RWPE1 (cell line): ENCODE measurements around the gene SV2C.

Source experiments
- CTCF ChIA-PET: fragments of 350-600 bp; sonication (Branson Sonifier 250); formaldehyde crosslinking; extraction: SDS; loops from one replicate; lab custom pipeline; 2021; lab: Yijun Ruan, JAX
- POLR2A ChIA-PET: fragments of 400-600 bp; formaldehyde crosslinking; extraction: SDS; loops from one replicate; lab custom pipeline; 2020; ENCODE audit warnings: antibody characterized with exemption; ENCODE audit not compliant: low non-redundant PET; lab: Yijun Ruan, JAX
- DNase-seq: peaks from one replicate; pipeline ENCODE4 v3.0.0; 2012; ENCODE audit warnings: low spot score
- H3K27ac ChIP-seq: fragments of 450-650 bp; 2 replicates; pipeline ENCODE4 v1.5.1; 2017
- TF ChIP-seq, protein P1 (sequence below): fragments of 450-650 bp; conservative IDR thresholded peaks from 2 replicates; pipeline ENCODE4 v1.5.1; 2017; ENCODE audit warnings: low read depth, mild to moderate bottlenecking

The SV2C gene

DNA sequence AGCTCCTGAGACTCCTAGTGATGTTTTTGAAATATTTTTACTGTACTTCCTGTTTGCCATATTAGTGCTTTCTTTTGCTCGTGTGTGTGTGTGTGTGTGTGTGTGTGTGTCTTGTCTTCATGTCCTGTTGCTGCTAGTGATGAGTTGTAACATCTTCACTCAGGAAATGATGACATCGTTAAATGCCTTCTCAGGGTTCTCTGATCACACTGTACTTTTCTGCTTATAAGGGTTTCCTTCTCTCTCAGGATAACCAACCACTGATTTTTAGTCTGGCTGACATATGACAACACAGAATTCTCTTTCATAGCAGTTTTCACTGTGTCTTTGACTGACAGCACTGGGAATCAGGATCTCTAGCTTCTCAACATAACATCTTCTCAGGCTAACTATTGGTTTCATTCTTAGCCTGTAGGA is 16.1 kb downstream of the SV2C start:
- CTCF ChIA-PET, result no interaction called here
- DNase-seq, result no peak
- no peak overlapping the region for H3K27ac ChIP-seq
- TF ChIP-seq, protein P1, sequence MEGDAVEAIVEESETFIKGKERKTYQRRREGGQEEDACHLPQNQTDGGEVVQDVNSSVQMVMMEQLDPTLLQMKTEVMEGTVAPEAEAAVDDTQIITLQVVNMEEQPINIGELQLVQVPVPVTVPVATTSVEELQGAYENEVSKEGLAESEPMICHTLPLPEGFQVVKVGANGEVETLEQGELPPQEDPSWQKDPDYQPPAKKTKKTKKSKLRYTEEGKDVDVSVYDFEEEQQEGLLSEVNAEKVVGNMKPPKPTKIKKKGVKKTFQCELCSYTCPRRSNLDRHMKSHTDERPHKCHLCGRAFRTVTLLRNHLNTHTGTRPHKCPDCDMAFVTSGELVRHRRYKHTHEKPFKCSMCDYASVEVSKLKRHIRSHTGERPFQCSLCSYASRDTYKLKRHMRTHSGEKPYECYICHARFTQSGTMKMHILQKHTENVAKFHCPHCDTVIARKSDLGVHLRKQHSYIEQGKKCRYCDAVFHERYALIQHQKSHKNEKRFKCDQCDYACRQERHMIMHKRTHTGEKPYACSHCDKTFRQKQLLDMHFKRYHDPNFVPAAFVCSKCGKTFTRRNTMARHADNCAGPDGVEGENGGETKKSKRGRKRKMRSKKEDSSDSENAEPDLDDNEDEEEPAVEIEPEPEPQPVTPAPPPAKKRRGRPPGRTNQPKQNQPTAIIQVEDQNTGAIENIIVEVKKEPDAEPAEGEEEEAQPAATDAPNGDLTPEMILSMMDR, result no peak
- POLR2A ChIA-PET, result no interaction called here

GRCh38 chr5:76099756-76100155 is 16.6 kb downstream of the SV2C start:
- TF ChIP-seq, protein P1, result no peak
- DNase-seq, result no peak
- POLR2A ChIA-PET, result no interaction called here
- CTCF ChIA-PET, result no interaction called here
- H3K27ac ChIP-seq, result no peak overlapping the region

DNA sequence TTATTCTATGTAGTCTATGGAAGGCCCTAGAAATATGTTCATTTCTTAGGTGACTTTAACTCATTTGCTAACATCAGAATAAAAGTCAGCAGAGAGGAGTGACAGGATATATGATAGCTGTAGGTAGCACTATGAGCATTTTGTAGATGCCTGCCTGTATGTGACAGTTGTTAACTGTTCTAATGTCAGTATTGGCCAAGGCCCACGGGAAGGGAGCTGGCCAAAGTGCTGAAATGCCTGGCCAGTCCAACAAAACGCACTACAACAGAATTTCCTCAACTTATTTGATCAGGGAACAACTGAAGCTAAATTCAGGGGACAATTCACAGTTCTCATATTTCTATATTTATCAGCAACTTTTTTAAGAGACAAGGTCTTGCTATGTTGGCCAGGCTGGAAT is 20.8 kb downstream of the SV2C start:
- CTCF ChIA-PET, result no interaction called here
- TF ChIP-seq, protein P1, result no peak
- POLR2A ChIA-PET, result no interaction called here
- no peak overlapping the region for H3K27ac ChIP-seq
- peak; percentile 41 for DNase-seq

GRCh38 chr5:76106149-76106548 is 23.0 kb downstream of the SV2C start:
- TF ChIP-seq, protein P1, result no peak
- ChIA-PET POLR2A (no interaction called here), CTCF (interaction anchor here (0.7 kb wide), 1 partner anchor 1524 kb away, joined by 4 read pairs; no protein-coding TSS in a partner anchor)
- no peak for DNase-seq
- no peak overlapping the region for H3K27ac ChIP-seq

DNA sequence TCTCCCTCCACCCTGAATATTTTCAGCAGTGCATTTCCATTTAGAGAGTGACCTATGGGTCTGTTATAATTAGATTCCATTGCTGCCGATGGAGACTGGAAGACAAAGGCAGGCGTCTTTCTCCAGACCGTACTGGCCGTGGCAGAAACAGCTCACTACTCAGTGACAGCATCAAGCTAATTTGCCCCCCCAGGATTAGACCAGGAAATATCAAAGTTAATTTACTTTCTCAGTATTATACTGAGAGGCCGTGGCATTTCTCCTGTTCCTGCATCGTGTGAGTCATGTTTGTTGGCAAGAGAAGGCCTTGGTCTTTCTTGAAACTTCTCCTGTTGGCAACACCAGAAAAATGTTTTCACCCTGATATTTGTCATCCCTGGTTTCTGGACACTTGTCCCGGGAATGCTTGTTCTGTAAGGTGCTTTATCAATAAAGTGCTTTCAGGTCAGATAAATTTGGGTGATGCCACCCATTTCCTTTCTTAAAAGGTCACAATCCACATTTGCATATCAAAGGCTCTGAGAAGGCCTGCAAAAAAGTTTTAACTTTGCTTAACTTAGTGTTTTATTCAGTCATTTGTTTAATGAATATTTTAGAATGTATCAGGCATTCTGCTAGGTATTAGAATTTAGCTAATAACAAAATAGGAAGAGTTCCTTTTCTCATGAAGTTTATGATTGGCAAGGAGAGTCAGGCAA is 28.4 kb downstream of the SV2C start:
- ChIA-PET POLR2A (no interaction called here), CTCF (no interaction called here)
- H3K27ac ChIP-seq, result no peak overlapping the region
- TF ChIP-seq, protein P1, result no peak
- DNase-seq, result no peak

DNA sequence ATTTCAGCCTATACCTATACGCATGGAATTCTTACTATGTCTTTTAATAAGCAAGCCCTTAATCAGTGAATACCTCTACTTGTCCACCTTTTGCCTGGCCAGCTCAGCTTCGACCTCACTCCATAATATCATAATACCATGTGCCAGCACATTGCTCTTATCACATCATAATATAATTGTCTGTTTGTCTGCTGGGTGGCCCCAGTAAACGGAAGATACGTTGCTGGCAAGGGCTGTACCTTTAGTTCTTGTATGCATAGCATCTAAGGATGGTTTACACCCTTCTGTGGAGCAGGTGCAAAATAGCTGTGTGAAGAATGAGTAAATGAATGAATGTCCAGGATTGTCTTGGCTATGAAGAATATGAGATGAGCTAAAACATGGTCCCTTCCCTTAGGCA is 29.9 kb downstream of the SV2C start:
- no peak for DNase-seq
- H3K27ac ChIP-seq, result no peak overlapping the region
- TF ChIP-seq, protein P1, result no peak
- POLR2A ChIA-PET, result no interaction called here
- CTCF ChIA-PET, result no interaction called here
